ENCODE results near the gene CAPG. TPM values are rescaled to one million over a fixed set of nuclear protein-coding genes. Genes with fewer than 3 reads are reported as not detected.

CAPG gene
- total RNA-seq, 2 donors from 2014 or later, result 58.4 to 83.6 TPM

DNA sequence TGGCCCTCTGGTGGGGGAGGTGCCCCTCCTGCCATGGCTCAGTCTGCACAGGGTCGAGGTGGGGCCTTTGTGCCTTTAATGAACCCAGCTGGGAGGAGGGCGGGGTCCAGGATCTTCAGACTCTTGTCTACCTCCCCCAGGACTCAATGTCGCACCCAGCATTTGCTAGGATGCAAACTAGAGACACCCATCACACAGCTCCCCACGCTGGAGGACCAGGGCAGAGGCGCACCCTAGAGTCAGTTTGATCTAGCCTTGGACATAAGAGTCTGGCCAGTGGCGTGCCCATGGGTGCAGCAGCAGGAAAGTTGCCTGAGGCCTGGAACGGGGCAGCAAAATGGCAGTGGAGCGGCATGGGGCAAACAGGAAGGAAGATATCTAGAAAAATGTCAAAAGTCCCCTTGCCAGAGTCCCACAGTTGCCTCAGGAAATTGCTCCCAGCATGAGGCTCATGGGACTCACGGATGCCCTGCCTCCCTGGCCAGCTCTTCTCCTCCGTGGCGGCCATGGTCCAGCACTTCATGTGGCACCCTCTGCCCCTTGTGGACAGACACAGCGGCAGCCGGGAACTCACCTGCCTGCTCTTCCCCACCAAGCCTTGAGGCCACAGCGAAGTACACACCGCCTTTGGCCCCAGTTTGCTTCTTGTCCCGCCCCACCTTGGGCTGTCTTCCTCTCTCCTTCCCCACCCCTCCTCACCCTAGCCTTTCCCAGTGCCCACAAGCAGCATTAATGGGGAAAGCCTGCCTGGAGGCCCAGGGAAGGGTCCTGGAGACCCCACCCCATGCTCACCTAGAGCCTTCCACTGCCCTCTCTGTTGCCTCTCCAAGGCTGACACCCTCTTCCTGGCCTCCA, 26.0 kb upstream of the CAPG start:
- H3K4me1 Mint-ChIP-seq (ENCODE audit: low read depth), result peaks cover 33% of the 10 kb centered on the region
- no peaks in the 10 kb centered on the region for H3K9me3 Mint-ChIP-seq
- no peaks in the 10 kb centered on the region for H3K27me3 Mint-ChIP-seq (ENCODE audit: low read depth)
- no peak overlapping the region for H3K27ac Mint-ChIP-seq
- no peaks in the 10 kb centered on the region for H3K36me3 Mint-ChIP-seq (ENCODE audit: insufficient read depth in 2 of 2)
- H3K4me3 Mint-ChIP-seq, result peak overlapping the region in 1 of 2 donors; percentile 90
- ATAC-seq (replicated peaks in 1 of 2) (no peak), DNase-seq (no peak)

DNA sequence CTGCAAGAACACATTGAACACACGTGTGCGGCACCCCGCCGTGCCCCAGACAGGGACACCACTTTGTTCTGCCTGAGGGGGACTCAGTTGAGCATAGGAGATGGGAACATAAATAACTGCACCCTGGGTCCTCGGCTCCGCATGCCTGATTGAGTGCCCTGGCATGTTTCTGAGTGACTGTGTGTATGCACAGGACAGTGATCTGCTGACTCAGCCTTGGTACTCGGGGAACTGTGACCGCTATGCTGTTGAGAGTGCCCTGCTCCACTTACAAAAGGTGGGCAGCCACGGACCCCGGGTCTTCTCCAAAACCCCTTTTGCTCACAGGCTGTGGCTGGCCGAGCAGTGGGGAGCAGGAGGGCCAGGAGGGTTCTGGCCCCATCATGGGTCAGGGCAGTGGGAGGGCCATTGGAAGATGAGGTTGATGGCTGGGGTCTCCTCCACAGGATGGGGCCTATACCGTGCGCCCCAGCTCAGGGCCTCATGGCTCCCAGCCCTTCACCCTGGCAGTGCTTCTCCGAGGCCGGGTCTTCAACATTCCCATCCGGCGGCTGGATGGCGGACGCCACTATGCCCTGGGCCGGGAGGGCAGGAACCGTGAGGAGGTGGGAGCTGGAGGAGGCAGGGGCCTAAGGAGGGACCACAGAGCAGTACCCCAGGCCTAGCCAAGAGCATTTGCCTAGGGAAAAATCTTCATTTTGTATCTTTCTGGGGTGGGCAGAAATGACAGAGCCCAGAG, 25.2 kb upstream of the CAPG start:
- DNase-seq (no peak), ATAC-seq (replicated peaks in 1 of 2) (no peak)
- Mint-ChIP-seq H3K36me3 (ENCODE audit: insufficient read depth in 2 of 2) (no peaks in the 10 kb centered on the region), H3K4me3 (no peak overlapping the region), H3K9me3 (no peaks in the 10 kb centered on the region), H3K27me3 (ENCODE audit: low read depth) (no peaks in the 10 kb centered on the region), H3K27ac (no peak overlapping the region), H3K4me1 (ENCODE audit: low read depth) (peaks cover 29% of the 10 kb centered on the region)

DNA sequence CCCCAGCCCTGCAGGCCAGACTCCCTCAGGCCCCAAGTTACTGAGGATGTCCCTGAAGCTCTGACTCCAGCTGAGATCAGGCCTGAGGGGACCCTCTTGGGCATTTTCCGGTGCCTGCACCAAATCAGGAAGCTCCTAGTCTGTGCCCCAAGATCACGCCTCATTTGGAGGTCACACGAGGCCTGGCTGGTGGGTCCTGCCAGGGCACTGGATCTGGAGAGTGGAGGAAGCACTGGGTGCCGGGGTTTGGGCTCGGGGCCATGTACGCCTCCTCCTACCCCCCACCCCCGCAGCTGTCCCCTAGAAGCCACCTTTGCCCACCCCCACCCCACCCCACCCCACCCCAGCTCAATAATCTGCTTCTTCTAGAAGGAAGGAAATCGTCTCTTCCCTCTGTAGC, 24.5 kb upstream of the CAPG start:
- Mint-ChIP-seq H3K4me3 (no peak overlapping the region), H3K27me3 (ENCODE audit: low read depth) (no peaks in the 10 kb centered on the region), H3K27ac (no peak overlapping the region), H3K9me3 (no peaks in the 10 kb centered on the region), H3K4me1 (ENCODE audit: low read depth) (peaks cover 24% of the 10 kb centered on the region), H3K36me3 (ENCODE audit: insufficient read depth in 2 of 2) (no peaks in the 10 kb centered on the region)
- DNase-seq (no peak), ATAC-seq (replicated peaks in 1 of 2) (no peak)

DNA sequence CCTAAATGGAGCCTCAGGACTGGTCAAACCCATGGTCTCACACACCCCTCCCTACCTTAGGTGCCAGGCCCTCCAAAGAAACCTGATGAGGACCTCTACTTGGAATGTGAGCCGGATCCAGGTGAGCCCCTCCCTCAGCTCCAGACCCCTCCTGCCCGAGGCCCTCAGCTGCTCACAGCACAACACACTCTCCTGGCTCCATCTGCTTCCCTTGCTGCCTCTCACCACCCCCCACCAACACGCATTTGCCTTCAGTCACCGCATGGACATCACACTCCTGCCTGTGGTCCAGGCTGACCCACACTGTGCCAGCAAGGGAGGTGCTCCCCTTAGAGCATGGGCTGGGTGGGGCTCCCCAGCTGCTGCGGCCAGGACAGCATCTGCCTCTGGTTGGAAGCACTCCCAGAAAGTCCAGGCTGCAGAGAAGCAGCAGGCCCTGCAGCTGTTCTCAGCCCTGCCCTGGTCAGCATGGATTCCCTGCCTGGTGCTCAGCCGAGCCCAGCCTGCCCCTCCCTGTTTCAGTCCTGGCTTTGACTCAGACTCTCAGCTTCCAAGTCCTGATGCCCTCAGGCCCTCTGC, 23.4 kb upstream of the CAPG start:
- ATAC-seq (replicated peaks in 1 of 2) (no peak), DNase-seq (no peak)
- Mint-ChIP-seq H3K4me1 (ENCODE audit: low read depth) (peaks cover 22% of the 10 kb centered on the region), H3K27me3 (ENCODE audit: low read depth) (no peaks in the 10 kb centered on the region), H3K36me3 (ENCODE audit: insufficient read depth in 2 of 2) (no peaks in the 10 kb centered on the region), H3K27ac (no peak overlapping the region), H3K9me3 (no peaks in the 10 kb centered on the region), H3K4me3 (no peak overlapping the region)

DNA sequence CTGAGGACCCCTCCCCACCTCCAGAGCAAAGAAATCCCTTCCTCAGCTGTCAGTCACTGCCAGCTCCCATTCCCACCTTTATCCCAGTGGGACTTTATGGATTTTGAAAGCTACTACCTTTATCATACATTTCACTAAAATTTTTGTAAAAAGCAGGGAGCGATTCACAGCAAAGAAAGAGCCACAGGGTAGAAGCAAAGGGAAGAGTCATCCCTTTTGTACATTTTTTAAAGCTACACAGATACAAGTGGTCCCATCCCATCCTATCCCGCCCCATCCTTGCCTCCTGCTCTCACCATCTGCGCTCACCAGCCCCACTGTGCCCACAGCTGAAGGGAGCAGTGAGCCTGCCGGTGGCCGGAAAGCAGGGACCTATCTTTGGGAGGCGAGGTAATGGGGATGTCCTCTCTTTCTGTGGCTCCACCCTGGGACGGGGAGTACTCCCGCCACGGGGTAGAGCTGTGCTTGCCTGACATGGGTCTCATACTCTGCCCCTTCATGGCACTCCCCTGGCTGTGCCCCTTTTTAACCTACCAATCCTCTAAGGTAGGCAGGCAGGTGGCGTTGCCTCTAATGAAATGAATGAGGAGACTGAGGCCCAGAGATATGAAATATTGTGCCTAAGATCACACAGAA, 21.5 kb upstream of the CAPG start:
- no peaks in the 10 kb centered on the region for H3K9me3 Mint-ChIP-seq
- H3K4me3 Mint-ChIP-seq, result no peak overlapping the region
- no peak overlapping the region for H3K27ac Mint-ChIP-seq
- no peaks in the 10 kb centered on the region for H3K36me3 Mint-ChIP-seq (ENCODE audit: insufficient read depth in 2 of 2)
- ATAC-seq (replicated peaks in 1 of 2), result no peak
- peaks cover 18% of the 10 kb centered on the region for H3K4me1 Mint-ChIP-seq (ENCODE audit: low read depth)
- no peaks in the 10 kb centered on the region for H3K27me3 Mint-ChIP-seq (ENCODE audit: low read depth)
- DNase-seq, result no peak

DNA sequence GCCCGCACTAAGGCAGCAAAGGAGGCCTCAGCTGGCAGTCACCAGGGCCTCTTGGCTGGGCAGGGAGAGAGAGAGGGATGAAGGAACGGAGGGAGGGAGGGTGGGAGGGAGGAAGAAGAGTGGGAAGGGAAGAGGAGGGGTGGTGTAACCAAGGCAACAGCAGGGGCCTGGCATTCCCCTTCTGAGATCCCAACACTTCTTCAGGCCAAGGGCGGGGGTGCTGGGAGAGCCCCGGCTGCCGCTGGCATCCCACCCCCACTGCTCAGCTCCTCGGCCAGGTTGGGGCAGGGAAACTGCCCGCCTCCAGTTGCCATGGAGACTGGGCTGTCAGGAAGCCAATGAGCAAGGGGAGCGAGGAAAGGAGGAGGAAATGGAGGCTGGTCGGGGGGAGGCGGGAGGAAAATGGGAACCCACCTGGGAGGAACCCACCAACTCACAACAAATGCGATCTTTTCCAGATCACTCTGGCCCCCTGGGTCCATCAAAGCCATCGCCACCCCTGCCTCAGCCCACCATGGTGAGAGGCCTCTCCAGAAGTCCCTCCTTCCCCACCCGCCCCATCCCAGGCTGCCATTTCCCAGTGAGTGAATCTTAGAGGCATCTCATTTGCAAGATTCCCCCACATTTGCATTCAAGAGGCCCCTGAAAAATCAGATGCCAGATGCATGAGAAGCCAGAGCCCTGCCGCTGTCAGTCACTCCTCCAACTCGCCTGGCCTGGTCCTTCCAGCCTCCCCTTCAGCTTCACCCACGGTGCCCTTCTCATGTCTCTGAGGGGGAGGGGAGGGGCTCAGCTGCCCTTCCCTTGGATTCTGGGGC, 20.8 kb upstream of the CAPG start:
- DNase-seq (no peak), ATAC-seq (replicated peaks in 1 of 2) (no peak)
- Mint-ChIP-seq H3K27ac (no peak overlapping the region), H3K4me3 (no peak overlapping the region), H3K4me1 (ENCODE audit: low read depth) (peaks cover 17% of the 10 kb centered on the region), H3K9me3 (no peaks in the 10 kb centered on the region), H3K27me3 (ENCODE audit: low read depth) (no peaks in the 10 kb centered on the region), H3K36me3 (ENCODE audit: insufficient read depth in 2 of 2) (no peaks in the 10 kb centered on the region)

DNA sequence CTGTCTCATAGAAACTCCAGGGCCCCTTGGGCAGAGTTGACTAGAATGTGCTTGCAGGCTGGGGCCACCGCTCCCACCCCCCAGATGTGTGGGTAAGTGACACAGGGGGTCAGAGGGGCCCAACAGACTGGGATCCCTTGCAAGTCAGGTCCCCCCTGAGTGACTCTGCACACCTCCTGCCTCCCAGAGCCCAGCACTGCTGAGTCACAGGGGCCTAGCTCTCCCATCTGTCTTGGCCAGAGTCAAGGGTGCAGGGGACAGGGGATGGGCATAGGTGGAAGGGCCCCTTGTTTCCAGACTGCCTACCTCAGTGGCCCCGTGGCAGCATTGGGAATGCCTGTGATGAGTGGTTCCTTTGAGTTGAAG, 19.7 kb upstream of the CAPG start:
- no peak for DNase-seq
- H3K4me1 Mint-ChIP-seq (ENCODE audit: low read depth), result peaks cover 17% of the 10 kb centered on the region
- no peak overlapping the region for H3K4me3 Mint-ChIP-seq
- ATAC-seq (replicated peaks in 1 of 2), result peak in 1 of 2 donors; percentile 23
- H3K27me3 Mint-ChIP-seq (ENCODE audit: low read depth), result no peaks in the 10 kb centered on the region
- no peak overlapping the region for H3K27ac Mint-ChIP-seq
- H3K9me3 Mint-ChIP-seq, result no peaks in the 10 kb centered on the region
- no peaks in the 10 kb centered on the region for H3K36me3 Mint-ChIP-seq (ENCODE audit: insufficient read depth in 2 of 2)

DNA sequence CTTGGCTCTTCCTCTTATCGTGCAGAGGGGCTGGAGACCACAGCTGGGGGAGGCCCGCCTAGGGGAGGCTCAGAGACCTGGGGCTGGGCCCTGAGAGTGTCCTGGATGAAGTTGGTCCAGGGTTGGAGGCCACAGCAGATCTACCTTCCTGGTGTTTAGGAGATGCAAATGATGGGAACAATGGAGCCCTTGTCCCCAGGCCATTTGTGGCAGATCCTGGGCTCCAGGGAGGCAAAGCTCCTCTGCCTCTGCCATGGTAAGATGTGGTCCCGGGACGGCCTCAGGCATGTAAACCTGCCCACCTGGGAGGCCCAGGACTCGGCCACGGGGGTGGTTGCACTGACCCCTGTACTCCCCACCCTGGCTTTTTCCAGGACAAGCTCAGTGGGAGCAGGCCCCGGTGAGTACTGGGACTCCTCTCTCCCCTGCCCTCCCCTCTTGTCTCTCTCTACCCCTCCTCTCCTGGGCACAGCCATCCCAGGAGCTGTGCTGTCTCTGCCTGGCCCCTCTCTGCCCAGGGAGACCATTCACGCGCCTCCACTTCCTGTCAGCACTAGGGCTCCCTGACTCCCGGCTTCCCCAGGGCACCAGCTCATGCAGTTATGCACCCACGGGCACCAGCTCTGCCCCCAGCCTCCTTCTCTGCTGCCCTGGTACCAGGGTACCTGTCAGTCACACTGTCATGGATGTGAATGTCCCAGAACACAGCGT, 19.2 kb upstream of the CAPG start:
- ATAC-seq (replicated peaks in 1 of 2) (peak in 1 of 2 donors; percentile 15), DNase-seq (no peak)
- Mint-ChIP-seq H3K4me3 (no peak overlapping the region), H3K36me3 (ENCODE audit: insufficient read depth in 2 of 2) (no peaks in the 10 kb centered on the region), H3K27me3 (ENCODE audit: low read depth) (no peaks in the 10 kb centered on the region), H3K4me1 (ENCODE audit: low read depth) (peaks cover 17% of the 10 kb centered on the region), H3K27ac (no peak overlapping the region), H3K9me3 (no peaks in the 10 kb centered on the region)

DNA sequence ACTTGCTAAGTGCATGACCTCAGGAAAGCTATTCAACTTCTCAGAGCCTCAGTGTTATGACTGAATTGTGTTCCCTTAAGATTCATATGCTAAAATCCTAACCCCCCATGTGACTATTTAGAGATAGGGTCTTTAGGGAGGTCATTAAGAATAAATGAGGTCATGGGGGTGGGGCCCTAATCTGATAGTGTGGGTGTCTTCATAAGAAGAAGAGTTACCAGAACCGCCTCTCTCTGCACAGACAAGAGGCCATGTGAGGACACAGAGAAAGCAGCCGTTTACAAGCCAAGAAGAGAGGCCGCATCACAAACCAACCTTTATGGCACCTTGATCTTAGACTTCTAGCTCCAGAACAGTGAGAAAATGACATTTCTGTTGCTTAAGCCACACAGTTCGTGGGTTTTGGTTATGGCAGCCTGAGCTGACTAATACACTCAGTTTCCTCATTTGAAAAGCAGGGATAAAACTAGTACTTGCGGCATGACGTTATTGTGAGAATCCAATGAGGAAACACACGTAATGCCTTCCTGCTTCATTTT, 18.2 kb upstream of the CAPG start:
- H3K9me3 Mint-ChIP-seq, result no peaks in the 10 kb centered on the region
- ATAC-seq (replicated peaks in 1 of 2), result peak in 1 of 2 donors; percentile 25

DNA sequence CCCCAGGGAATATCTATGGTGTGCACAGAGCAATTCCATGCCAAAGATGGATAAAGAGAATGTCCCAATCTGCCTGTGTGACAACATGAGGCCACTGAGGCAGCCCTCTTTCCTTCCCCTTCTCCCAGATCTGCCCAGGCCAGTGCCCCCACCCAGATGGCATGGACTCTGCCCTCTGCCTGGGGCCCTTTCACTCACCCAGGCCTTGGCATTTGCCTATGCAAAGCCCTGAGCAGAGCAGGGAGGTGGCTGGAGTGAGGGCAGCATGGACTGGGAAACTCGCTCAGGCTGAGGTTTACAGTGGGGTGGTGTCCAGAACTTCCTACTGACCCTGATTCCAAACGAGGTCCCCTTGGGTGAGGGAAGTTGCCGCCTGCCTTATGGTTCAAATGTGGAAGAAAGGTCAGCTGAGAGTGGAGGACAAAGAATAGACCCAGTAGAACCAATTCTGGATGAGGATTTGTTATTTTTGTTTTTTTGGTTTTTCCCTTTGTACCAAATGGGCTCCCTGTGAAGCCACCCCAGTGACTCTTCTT, 17.2 kb upstream of the CAPG start:
- Mint-ChIP-seq H3K27ac (no peak overlapping the region), H3K27me3 (ENCODE audit: low read depth) (no peaks in the 10 kb centered on the region), H3K4me1 (ENCODE audit: low read depth) (peaks cover 26% of the 10 kb centered on the region), H3K9me3 (no peaks in the 10 kb centered on the region), H3K36me3 (ENCODE audit: insufficient read depth in 2 of 2) (no peaks in the 10 kb centered on the region), H3K4me3 (no peak overlapping the region)
- ATAC-seq (replicated peaks in 1 of 2) (no peak), DNase-seq (no peak)

More for the DNA sequence above, 18.2 kb upstream of the CAPG start:
- H3K27ac Mint-ChIP-seq, result no peak overlapping the region
- H3K27me3 Mint-ChIP-seq (ENCODE audit: low read depth), result no peaks in the 10 kb centered on the region
- no peaks in the 10 kb centered on the region for H3K36me3 Mint-ChIP-seq (ENCODE audit: insufficient read depth in 2 of 2)
- no peak for DNase-seq
- H3K4me3 Mint-ChIP-seq, result no peak overlapping the region
- peaks cover 25% of the 10 kb centered on the region for H3K4me1 Mint-ChIP-seq (ENCODE audit: low read depth)

DNA sequence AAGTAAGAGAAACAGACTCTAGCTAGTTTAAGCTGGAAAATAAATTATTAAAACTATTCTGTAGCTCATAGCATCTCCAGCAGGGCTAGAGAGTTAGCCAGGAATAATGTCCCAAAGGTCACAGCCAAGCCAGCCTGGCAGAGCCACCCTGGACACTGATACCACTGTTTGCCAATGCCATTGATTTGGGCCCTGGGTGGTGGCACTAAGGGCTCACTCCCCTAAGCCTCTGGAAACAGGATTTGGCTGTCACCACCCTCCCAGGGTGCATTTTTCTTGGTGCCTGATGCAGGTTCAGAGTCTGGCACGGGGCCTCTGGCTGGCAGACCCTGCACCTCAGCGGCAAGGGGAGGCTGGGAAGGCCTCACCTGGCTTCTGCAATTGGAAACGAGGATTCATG, 15.4 kb upstream of the CAPG start:
- no peaks in the 10 kb centered on the region for H3K9me3 Mint-ChIP-seq
- peaks cover 32% of the 10 kb centered on the region for H3K4me1 Mint-ChIP-seq (ENCODE audit: low read depth)
- H3K27me3 Mint-ChIP-seq (ENCODE audit: low read depth), result no peaks in the 10 kb centered on the region
- DNase-seq, result no peak
- no peak for ATAC-seq (replicated peaks in 1 of 2)
- H3K27ac Mint-ChIP-seq, result no peak overlapping the region
- H3K36me3 Mint-ChIP-seq (ENCODE audit: insufficient read depth in 2 of 2), result no peaks in the 10 kb centered on the region
- no peak overlapping the region for H3K4me3 Mint-ChIP-seq

DNA sequence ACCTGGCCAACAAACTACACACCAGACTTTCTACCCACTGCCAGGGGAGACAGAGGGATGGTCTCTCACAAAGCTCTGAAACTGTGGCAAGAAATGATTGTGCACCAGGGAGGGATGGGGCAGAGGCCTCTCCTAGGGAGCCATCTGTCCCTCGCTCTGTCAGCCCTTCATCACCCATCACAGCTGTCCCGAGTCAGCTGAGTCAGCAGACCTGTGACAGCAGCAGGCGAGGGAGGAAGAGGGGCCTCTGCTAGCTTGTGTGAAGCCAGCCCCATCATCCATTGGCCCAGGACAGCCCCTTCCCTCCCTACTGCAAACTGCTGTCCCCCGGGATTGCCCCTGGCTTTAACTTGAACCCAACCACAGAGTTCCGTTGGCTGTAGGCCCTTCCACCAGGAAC, 13.4 kb upstream of the CAPG start:
- H3K27ac Mint-ChIP-seq, result no peak overlapping the region
- H3K9me3 Mint-ChIP-seq, result no peaks in the 10 kb centered on the region
- no peak overlapping the region for H3K4me3 Mint-ChIP-seq
- H3K36me3 Mint-ChIP-seq (ENCODE audit: insufficient read depth in 2 of 2), result no peaks in the 10 kb centered on the region
- DNase-seq (no peak), ATAC-seq (replicated peaks in 1 of 2) (no peak)
- H3K4me1 Mint-ChIP-seq (ENCODE audit: low read depth), result peaks cover 38% of the 10 kb centered on the region
- H3K27me3 Mint-ChIP-seq (ENCODE audit: low read depth), result no peaks in the 10 kb centered on the region
